HG03575 (cell line): Measurements from ENCODE around the gene SEL1L.
"Not testable (repeated sequence)": the region's sequence is repeated elsewhere in the genome, so short reads cannot be mapped to it uniquely, and the experiment has no call there.

ENCODE experiments used
- ATAC-seq: cut with Tn5 transposase; IDR thresholded peaks from one replicate; pipeline ENCODE4 v1.9.1; 2021; ENCODE audit not compliant: unreplicated experiment, insufficient number of reproducible peaks, low FRiP score; ENCODE audit errors: extremely low read depth

Gene SEL1L

DNA sequence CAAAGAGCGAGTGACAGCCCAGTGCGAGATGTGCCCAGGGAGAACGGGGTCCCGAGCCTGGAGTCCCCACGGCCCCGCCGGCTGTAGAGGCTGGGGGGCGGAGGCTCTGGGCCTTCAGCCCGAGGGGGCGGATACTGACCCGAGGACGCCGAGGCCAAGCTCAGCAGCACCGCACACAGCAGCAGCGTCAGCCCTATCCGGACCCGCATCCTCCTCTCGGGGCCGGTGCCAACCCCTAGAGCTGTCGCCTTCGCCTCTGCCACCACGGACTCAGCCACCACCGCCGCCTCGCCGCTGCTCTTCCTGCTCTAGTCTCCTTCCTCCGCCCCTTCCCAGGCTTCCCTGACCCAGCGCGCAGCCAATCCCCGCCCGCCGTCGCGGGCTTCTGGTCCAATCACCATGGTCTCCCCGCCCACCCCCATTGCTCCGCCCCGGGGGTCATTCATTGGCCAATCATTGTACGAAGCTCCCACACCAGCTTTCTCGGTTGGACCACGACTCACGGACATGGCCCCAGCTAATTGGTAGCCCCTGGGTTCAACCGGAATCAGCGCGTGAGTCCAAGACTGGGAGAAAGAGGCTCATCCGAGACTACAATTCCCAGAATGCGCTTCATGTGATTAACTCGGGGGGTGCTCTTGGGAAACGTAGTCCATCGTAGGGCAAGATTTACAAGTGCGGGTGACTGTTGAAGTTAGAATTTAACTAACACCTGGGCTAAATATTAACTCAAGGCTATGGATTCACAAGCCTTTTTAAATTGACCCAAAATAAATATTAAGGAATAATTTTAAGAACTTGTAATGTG is at the start of gene SEL1L:
Gene SEL1L (minus strand): TSS at position 318 of the 808 bp plus-strand sequence. CDS start 109 bp downstream, at position 209.
- peak; percentile 81 for ATAC-seq

DNA sequence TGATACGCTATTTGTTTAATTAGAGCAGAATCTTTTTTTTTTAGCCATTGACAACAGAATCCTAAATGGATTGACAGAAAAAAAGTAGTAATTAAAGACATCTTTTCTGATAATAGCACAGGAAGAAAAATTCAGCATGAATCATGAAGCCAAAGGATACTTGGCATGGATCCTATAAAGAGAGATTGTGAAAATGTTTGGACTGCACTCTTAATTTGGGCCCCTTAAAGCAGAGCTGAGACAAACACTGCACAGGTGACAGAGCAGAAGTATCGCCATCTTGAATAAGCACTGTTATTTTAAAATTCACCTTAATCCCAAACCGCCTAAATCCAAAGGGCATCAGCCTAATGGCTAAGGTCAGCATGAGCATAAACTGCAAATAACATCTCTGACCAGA is 48.8 kb upstream of the SEL1L start:
- ATAC-seq, result no peak

DNA sequence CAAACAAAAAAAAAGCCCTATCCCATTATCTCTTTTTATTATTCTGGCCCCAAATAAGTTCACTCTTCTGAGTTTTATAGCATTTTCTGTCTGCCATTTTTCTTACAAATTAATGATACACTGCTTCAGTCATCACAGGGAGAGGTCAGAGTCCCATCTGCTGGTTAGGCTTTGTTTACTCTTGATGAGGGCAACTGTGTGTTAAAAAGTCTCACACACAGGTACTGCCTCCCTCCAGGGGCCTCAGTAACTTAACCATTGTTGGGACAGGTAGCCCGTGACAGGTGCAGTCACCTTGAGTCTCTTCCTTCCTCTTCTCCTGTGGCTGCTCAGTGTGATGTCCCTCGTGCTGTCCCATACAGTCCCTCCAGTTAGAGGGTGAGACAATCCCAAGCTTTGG is 45.5 kb upstream of the SEL1L start:
- no peak for ATAC-seq

DNA sequence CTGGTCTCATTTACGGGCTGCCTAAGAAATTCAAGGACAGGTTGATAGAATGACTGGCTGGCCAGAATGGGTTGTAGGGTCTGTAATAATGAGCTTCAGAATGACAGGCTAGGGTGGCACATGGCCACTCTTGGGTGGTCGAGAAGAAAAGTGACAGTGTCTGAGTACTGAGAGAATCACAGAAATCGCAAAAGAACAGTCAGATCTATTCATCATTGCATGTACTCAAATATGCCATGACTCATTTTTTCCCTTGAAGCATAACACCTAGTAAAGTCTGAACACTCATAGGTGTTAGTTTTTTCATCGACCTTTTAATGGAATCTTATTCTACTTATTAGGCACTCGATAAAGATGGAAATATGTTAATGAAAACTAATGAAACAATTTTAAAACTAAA is 37.8 kb upstream of the SEL1L start:
- ATAC-seq, result no peak

DNA sequence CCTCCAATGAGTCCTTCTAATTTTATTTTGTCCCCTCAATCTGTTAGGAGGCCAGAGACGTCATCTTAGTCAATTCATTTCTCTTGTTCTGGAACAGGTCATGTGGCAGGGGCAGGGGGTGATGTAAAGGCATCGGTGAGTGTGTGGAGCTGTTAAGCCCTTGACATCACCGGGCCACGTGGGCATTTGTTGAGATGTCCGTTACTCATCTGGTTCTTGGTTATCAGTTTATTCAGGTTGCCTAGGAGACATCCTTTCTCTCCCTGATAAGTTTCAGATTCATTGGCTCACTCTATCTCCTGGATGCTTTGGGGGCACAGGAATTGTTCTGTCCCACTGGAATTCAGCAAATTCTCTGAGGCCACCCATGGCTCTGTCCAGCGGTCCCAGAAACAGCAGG is 33.6 kb upstream of the SEL1L start:
- ATAC-seq, result no peak

DNA sequence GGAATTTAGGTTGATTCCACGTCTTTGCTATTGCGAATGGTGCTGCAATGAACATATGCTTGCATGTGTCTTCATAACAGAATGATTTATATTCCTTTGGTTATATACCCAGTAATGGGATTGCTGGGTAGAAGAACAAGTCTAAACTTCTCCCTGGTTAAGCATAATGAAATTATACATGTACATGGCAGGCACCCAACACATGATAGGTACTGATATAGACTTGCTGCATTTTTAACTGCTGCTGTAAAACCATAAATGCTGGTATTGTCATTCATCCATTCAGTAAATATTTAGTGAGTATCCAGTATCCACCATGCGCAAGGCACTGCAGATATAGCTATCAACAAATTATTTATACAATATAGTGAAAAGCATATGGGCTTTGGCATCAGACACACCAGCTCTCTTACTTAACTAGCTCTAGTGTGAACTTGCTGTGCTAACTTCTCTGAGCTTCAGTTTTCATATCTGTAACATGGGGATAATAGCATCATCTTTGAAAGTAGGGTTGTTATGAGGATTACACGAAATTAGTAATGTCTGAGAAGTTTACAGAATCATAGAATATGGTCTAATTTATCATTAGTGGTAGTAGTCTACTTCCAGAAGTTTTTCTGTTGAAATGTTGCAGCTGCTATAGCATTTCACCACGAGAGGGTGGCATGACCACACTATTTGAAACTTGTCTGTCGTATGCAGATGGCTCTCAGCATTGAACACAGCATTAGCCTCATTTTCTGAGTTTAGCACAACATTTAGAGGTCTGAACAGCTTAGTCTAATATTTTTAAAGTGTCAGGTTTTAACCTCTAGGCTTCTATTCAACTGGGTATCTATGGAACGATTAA is 32.0 kb upstream of the SEL1L start:
- no peak for ATAC-seq

DNA sequence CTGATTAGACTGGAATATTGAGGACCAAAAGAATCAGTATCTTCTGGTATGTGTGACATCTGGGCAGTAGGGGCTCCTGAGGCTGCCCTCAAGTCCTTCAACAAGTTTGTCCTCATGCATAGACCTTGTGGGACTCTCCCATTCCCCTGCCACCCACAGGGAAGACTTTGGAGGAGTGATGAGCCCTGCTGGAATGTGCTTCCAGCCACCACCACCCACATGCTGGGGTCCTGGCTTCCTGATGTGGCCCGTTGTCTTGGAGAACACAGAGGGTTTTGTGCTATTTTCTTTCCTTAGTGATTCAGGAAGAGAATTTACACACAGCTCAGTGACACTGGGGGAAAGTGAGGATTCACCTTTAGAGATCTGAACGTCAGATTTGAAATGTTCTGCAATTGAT is 29.2 kb upstream of the SEL1L start:
- no peak for ATAC-seq

DNA sequence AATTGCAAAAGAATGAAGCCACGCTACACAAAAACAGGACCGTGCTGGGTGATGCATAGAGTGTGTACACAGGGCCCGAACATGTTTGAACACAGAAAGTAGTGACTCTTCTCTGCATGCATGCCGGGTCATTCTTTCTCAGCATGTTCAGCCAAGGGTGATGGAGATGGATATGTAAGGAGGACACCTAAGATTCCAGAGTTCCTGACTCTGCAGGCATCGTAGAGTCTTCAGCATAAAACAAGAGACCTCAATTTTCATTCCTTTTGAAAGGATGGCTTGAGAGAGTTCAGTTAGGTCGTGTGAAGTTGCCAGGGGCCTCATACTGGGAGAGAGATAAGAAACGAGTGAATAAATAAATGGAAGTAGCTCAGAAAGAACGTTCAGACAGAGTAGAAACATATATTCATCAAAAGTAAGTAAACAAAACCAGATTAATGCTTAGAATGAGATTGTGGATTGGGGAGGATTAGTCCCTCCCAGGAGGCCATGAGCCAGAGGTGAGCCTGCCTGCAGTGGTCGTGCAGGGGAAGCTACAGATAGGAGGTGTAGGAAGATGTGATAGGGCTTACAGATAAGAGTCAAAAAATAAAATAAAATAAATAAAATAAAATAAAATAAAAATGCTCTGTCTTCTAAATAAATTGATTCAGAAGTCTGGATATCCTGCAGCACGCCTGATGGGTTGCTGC is 27.6 kb upstream of the SEL1L start:
- ATAC-seq, result no peak

DNA sequence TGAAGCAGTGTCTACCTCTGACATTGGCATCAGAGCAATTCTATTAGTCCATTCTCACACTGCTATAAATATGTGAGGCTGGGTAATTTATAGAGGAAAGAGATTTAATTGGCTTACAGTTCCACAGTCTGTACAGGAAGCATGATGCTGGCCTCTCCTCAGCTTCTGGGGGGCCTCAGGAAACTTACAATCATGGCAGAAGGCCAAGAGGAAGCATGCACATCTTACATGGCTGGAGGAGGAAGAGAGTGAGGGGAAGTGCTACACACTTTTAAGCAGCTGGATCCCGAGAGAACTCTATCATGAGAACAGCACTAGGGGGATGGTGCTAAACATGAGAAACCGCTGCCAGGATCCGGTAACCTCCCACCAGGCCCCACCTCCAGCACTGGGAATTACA is 25.7 kb upstream of the SEL1L start:
- ATAC-seq, result no peak

DNA sequence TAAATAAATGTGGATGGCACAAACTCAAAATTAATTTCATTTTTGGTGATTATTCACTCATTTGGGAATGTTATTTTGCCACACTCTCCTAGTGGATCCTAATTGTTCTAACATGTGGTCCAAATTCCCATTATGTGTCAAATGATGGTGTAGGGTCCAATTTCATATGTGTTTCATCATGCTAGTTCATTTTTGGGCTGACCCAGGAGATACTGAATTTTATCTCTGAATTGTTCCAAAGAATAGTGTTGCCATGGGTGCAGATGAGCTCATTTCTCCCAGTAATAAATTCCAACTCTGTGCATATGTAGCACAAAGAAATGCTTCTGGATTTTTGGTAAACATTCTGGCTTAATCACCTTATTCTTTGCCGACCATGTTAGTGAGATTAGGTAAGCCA is 23.5 kb upstream of the SEL1L start:
- ATAC-seq, result no peak

DNA sequence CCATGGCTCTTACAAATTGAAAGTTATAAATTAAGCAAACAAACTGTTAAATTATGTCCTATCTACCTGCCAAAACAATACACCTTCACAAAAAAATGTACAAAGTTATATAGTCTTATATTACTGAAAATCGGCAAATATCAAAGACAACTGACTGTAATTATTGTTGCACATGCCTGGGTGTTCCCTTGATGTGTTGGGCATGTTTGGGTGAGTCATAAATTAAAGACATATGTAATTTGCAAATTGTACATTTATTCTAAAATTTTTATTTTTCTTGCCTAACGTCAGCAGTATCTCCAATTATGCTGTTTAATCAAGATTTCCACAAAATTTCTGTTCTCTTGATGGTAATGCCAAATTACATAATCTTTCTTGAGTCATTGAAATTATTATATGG is 22.0 kb upstream of the SEL1L start:
- ATAC-seq, result no peak

DNA sequence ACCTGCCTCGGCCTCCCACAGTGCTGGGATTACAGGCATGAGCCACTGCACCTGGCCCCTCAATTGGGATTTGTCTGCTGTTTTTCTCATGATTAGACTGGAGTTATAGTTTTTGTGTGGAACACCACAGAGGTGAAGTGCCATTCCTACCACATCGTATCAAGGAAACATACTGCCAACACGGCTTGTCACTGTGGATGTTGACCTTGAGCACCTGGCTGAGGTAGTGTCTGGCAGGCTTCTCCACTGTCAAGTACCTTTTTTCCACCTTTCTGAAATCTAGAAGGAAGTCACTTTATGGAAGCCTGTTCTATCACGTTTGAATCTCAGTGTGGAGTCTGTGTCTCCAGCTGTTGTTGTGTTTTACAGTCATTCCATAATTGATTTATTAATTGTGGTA is 21.4 kb upstream of the SEL1L start:
- ATAC-seq, result no peak

DNA sequence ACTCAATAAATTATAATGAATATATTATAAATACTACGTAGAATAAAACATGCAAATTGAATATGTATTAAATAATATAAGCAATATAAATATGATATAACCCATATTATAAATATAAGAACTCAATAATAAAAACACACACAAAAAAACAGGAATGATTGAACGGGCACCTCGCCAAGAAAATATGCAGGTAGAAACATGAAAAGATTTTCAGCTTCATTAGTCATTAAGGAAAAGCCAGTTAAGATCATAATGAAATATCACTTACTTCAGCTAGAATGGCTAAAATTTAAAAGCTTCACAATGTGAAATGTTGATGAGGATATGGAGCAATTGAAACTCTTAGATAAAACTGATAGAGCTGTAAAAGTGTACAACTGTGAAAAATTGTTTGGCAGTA is 17.8 kb upstream of the SEL1L start:
- no peak for ATAC-seq

DNA sequence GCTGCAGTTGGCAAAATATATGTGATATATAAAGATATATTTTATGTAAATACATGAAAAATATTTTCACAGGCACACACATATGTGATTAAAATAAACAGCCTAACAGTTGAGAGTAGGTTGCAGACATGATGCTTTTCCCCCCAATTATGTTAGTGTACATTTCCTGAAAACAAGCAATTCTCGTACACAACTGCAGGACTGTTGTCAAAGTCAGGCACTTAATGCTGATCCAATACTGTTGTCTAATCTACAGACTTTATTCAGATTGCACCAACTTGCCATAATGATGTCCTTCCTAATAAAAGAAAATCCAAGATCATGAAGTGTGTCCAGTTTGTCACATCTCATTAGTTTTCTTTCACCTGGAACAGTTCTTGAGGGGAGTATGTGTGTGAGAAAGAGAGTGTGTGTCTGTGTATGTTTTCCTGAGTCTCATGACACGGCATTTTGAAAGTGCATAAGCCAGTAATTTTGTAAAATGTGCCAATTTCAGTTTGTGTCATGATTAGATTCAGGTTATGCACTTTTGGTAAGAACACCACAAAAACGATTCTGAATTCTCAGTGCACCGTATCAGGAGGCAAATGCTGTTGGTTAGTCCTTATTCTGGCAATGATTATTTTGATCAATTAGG is 16.5 kb upstream of the SEL1L start:
- ATAC-seq, result peak; percentile 99

DNA sequence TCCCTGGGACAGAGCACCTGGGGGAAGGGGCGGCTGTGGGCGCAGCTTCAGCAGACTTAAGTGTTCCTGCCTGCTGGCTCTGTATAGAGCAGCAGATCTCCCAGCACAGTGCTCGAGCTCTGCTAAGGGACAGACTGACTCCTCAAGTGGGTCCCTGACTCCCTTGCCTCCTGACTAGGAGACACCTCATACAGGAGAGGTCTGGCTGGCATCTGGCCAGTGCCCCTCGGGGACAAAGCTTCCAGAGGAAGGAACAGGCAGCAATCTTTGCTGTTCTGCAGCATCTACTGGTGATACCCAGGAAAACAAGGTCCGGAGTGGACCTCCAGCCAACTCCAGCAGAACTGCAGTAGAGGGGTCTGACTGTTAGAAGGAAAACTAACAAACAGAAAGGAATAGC is 7.6 kb upstream of the SEL1L start:
- ATAC-seq, result not testable (repeated sequence)

DNA sequence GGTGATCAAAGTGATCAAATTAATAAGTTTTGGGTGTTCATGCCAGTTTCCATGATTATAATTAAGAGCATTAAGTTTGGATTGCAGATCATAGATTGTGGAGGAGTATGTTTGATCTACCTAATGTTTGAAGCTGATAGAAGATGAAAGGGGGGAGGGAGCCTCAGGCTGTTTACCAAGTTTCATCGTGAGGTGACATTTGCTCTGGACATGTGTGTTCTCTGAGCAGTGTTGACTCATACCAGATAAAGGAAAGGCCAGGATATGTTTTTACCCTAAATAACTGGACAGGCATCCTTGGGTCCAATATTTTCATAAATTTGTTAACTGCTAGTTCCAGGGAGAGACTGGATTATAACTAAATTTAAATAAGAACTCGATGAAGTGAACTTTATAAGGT is 3.5 kb upstream of the SEL1L start:
- no peak for ATAC-seq

DNA sequence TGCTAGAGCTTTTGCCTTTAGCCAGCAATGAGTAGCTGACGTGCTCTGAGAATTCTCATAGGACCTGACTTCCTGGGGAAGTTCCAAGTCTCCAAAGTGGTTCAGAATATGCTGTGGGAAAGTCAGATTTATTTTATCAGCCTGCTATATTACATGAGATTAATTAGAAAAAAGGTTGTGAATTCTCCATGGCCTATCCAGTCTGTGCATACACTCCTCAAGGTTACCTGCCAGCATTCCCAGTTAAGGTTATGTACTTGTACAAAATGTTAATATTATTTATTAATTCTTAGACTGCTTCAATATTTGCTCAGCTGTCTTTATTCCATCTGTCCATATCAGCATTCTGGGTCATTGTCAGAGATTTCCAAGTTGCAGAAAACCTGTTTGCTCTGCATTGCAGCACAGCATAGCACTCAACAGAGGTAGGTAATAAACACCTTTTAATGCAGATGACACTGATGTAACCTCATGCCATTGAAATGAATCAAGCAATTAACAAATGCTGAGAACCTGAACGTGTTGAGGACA is 2.7 kb upstream of the SEL1L start:
- ATAC-seq, result no peak

DNA sequence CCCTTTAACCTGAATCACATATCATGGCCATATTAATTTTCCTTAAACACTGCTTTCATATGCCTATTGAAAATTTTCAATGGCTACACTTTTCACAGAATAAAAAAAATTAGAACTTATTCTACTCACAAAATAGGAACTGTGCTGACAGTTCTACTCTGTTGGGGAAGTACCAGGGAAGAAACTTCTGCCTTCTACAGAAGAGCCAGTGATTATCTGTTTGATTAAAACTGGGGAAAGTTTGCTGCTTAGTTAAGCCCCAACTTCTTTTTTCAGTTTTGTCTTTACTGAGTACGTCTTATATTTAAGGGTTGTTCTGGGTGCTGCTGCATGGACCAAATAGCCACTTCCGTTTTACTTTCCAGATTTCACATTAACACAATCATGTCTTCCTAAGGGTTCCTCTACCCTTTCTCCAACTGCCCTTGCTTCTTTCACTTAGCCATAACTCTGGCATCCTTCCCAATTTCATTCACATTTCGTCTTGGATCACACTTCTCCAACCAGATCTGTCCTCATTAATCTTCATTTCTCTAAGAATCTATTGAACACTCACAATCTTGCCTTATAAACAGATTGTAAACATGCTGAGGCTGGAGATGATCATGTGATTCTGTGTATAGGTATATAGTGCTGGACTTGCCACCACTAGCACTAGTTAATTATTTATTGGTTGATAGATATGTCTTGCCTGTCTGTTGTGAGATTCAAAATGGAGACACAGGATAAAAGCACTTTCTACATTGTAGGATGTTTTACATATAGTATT is 1.9 kb upstream of the SEL1L start:
- no peak for ATAC-seq
